Prostate gland (tissue), 2 donors: Measurements from ENCODE around the gene SMIM31. TPM values are rescaled to one million over a fixed set of nuclear protein-coding genes. Genes with fewer than 3 reads are reported as not detected.

Source experiments
- DNase-seq: peaks from one replicate; pipeline ENCODE4 v3.0.0-alpha.2; 2019; ENCODE audit warnings: low spot score
- H3K27ac ChIP-seq, 2 donors: fragments of 200-600 bp; sonication (generic); 2 replicates each; pipeline ENCODE4 v1.5.1; 2017 to 2019
- H3K27me3 ChIP-seq: fragments of 200-600 bp; sonication (generic); replicated peaks from 2 replicates; pipeline ENCODE4 v1.5.1; 2019; ENCODE audit not compliant: insufficient read depth
- H3K36me3 ChIP-seq, 2 donors: fragments of 200-600 bp; sonication (generic); 1 replicate in 1 of 2; 2 replicates in 1 of 2; pipeline versions ENCODE4 v1.5.1 to v1.8.1; 2017 to 2019
- H3K4me1 ChIP-seq: fragments of 200-600 bp; sonication (generic); replicated peaks from 2 replicates; pipeline ENCODE4 v1.5.1; 2019
- H3K4me3 ChIP-seq, 2 donors: fragments of 200-600 bp; sonication (generic); 2 replicates each; pipeline ENCODE4 v1.5.1; 2017 to 2019
- H3K9me3 ChIP-seq: fragments of 200-600 bp; sonication (generic); 2 replicates; pipeline ENCODE4 v1.5.1; 2017
- CTCF ChIP-seq, 4 experiments: fragments of 200-600 bp in 2 of 4; fragments of 450-650 bp in 2 of 4; sonication (generic) in 2 of 4; IDR thresholded peaks; 1 replicate in 3 of 4; 2 replicates in 1 of 4; pipeline ENCODE4 v1.5.1; 2016 to 2019; ENCODE audit warnings: antibody characterized with exemption in 4 of 4, mild to moderate bottlenecking in 2 of 4, moderate library complexity in 2 of 4
- POLR2A ChIP-seq: fragments of 450-650 bp; IDR thresholded peaks from one replicate; pipeline ENCODE4 v1.6.1; 2016; ENCODE audit warnings: antibody characterized with exemption, mild to moderate bottlenecking
- POLR2AphosphoS5 ChIP-seq: sonication (generic); formaldehyde crosslinking; IDR thresholded peaks from one replicate; pipeline ENCODE4 v1.6.1; 2017; ENCODE audit warnings: antibody characterized with exemption
- WGBS: methylation state at CpG from one replicate; pipeline ENCODE4 v1.1.5; 2018; 5-methylcytosine and 5-hydroxymethylcytosine counted together
- intact Hi-C: fragments of 100-400 bp; cut with DNase I; formaldehyde crosslinking; loops from one replicate; pipeline ENCODE4 v1.14.2; 2022
- total RNA-seq, 2 donors: library from RNA; depleted of rRNA; stranded (reverse); fragments of >200 nt; gene quantifications; one replicate each; pipeline ENCODE4 v1.1.0, GENCODE V29; 2016

Gene SMIM31
- total RNA-seq, 2 donors from 2014 or later, result 0.96 to 1.8 TPM

GRCh38 chr4:164779811-164780216 lies 25.9 kb downstream of the SMIM31 start:
- Histone ChIP-seq H3K9me3 (no peaks in the 10 kb centered on the region), H3K27me3 (no peaks in the 10 kb centered on the region), H3K4me3 (no peak overlapping the region), H3K4me1 (no peaks in the 10 kb centered on the region), H3K36me3 (no peaks in the 10 kb centered on the region), H3K27ac (no peak overlapping the region)
- intact Hi-C loops, result loop anchor here (10.0 kb wide), 1 partner anchor 315 kb away; no protein-coding TSS in a partner anchor
- 59% methylated on average over 7 of the region's 7 CpGs for WGBS
- peak; percentile 29 to 77 (median 62) for TF ChIP-seq CTCF (IDR thresholded peaks at IDR 0.05)
- TF ChIP-seq POLR2AphosphoS5, result no peak
- DNase-seq, result peak; percentile 15

GRCh38 chr4:164780839-164781238 lies 26.9 kb downstream of the SMIM31 start:
- DNase-seq, result no peak
- H3K4me3 ChIP-seq, result no peak overlapping the region
- TF ChIP-seq CTCF (IDR thresholded peaks at IDR 0.05) (no peak), POLR2AphosphoS5 (no peak), POLR2A (no peak)
- no peak overlapping the region for H3K27ac ChIP-seq
- no peaks in the 10 kb centered on the region for H3K36me3 ChIP-seq
- H3K4me1 ChIP-seq, result no peaks in the 10 kb centered on the region
- intact Hi-C loops, result no loop called here
- no peaks in the 10 kb centered on the region for H3K9me3 ChIP-seq
- WGBS, result 91% methylated on average over 3 of the region's 3 CpGs
- H3K27me3 ChIP-seq, result no peaks in the 10 kb centered on the region

- H3K27me3 ChIP-seq, result no peaks in the 10 kb centered on the region
- no peaks in the 10 kb centered on the region for H3K36me3 ChIP-seq
- H3K27ac ChIP-seq, result no peak overlapping the region
- DNase-seq, result no peak
- no peaks in the 10 kb centered on the region for H3K4me1 ChIP-seq
- TF ChIP-seq POLR2AphosphoS5, result no peak
- TF ChIP-seq POLR2A, result no peak
- no peak for TF ChIP-seq CTCF (IDR thresholded peaks at IDR 0.05)
- H3K4me3 ChIP-seq, result no peak overlapping the region
- H3K9me3 ChIP-seq, result no peaks in the 10 kb centered on the region
- intact Hi-C loops, result no loop called here
- WGBS, result 65% methylated on average over 6 of the region's 6 CpGs
Measured at GRCh38 chr4:164783976-164784375, 30.0 kb downstream of the SMIM31 start.

GRCh38 chr4:164789047-164789446 lies 35.1 kb downstream of the SMIM31 start:
- no peaks in the 10 kb centered on the region for H3K9me3 ChIP-seq
- TF ChIP-seq POLR2A (no peak), POLR2AphosphoS5 (no peak), CTCF (IDR thresholded peaks at IDR 0.05) (no peak)
- no peak for DNase-seq
- no peak overlapping the region for H3K27ac ChIP-seq
- whole genome bisulfite sequencing, result 83% methylated on average over 1 of the region's 1 CpG
- intact Hi-C loops, result no loop called here
- H3K36me3 ChIP-seq, result no peaks in the 10 kb centered on the region
- H3K4me1 ChIP-seq, result no peaks in the 10 kb centered on the region
- no peaks in the 10 kb centered on the region for H3K27me3 ChIP-seq
- no peak overlapping the region for H3K4me3 ChIP-seq

- intact Hi-C loops, result no loop called here
- Histone ChIP-seq H3K4me1 (no peaks in the 10 kb centered on the region), H3K4me3 (no peak overlapping the region), H3K27me3 (no peaks in the 10 kb centered on the region), H3K9me3 (no peaks in the 10 kb centered on the region), H3K36me3 (no peaks in the 10 kb centered on the region), H3K27ac (no peak overlapping the region)
- TF ChIP-seq CTCF (IDR thresholded peaks at IDR 0.05), result no peak
- no peak for TF ChIP-seq POLR2A
- no peak for TF ChIP-seq POLR2AphosphoS5
- no peak for DNase-seq
Measured at GRCh38 chr4:164790249-164790648, 36.3 kb downstream of the SMIM31 start.
